NCI-H2171 (cell line): ENCODE results near the gene PGLYRP2.
"Not testable (repeated sequence)": the region's sequence is repeated elsewhere in the genome, so short reads cannot be mapped to it uniquely, and the experiment has no call there.

Experiments
- DNase-seq: peaks from one replicate; lab custom pipeline; 2025; lab: John Stamatoyannopoulos, UW

PGLYRP2 gene, protein sequence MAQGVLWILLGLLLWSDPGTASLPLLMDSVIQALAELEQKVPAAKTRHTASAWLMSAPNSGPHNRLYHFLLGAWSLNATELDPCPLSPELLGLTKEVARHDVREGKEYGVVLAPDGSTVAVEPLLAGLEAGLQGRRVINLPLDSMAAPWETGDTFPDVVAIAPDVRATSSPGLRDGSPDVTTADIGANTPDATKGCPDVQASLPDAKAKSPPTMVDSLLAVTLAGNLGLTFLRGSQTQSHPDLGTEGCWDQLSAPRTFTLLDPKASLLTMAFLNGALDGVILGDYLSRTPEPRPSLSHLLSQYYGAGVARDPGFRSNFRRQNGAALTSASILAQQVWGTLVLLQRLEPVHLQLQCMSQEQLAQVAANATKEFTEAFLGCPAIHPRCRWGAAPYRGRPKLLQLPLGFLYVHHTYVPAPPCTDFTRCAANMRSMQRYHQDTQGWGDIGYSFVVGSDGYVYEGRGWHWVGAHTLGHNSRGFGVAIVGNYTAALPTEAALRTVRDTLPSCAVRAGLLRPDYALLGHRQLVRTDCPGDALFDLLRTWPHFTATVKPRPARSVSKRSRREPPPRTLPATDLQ

DNA sequence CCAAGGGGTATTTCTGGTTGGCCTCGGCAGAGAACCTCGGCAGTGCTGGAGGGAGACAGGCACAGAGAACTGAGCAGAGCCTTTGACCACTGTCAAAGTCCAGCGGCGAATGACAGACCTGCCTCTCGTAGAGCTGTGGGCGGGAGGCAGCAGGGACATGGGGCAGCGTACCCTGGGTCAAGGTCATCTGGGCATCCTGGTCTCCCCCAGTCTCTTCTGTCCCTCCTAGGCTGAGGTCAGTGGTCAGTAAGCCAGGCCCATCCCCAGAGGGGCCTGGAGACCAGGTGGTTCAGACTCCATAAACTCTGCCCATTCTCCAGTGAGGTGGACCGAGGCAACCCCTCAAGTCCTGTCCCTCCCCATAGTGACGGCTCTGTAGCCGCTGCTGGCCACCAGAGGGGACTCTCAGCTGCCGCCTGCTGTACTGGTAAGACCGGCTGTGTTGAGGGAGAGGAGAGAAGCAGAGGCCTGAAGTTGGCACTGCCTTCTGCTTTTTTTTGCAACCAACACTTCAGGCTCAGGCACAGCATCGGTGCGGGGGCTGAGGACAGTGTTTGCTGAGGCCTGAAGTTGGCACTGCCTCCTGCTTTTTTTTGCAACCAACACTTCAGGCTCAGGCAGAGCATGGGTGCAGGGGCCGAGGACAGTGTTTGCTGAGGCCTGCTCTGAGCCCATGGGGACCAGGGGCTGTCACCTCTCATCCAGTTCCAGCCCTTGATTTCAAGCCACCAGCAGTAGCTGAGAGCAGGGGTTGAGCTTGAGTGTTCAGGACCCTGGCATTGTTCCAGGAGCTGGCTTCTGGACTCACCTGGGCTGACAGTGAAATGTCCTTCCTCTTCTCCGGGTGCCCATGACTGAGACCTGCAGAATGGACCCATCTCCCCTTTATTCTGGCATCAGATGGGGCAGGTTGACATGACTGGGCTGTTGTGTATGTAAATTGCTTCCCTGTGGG lies at the start of gene PGLYRP2:
Gene PGLYRP2, minus strand, starts transcription at position 111 of the 955 bp plus-strand sequence. CDS start 130 bp downstream, outside the sequence.
- no peak for DNase-seq

- DNase-seq: no peak
Observed at GRCh38 chr19:15527705-15528104, 48.4 kb upstream of the PGLYRP2 start.

DNA sequence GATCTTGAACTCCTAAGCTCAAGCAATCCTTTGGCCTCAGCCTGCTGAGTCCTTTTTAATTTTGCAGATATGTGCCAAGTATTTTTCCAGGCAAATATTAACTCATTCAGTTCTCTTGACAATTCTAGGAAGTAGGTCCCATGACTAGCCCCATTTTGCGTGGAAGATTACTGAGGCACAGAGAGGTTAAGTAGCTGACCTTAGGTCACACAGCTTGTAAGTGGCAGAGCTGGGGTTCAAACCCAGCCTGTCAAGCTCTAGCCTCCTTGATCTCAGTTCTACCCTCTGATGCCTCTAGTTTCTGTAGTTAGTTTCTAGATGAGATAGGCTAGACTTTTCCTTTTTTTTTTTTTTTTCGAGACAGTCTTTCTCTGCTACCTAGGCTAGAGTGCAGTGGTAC lies 47.1 kb upstream of the PGLYRP2 start:
- DNase-seq: no peak

GRCh38 chr19:15525291-15525690 lies 46.0 kb upstream of the PGLYRP2 start:
- no peak for DNase-seq

DNA sequence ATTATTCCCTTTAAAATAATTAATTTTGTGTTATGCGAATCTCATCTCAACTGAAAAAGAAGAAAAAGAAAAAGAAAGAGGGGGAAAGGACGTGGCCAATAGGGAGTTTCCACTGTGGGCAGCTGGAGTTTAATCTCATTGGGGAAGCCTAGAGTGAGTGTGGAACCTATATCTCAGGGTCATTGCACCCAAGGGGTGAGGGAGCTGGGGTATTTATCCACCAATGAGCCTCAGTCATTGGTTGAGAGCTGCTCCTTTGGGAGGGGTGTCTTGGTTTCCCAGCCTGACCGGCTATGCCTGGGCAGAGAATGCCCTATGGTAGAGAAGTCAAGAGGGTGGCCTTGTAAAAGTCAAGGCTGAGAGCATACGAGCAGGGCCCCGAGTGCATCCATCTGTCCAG lies 45.5 kb upstream of the PGLYRP2 start:
- DNase-seq: no peak

GRCh38 chr19:15519433-15519976 lies 40.2 kb upstream of the PGLYRP2 start:
- no peak for DNase-seq

GRCh38 chr19:15517778-15518177 lies 38.5 kb upstream of the PGLYRP2 start:
- no peak for DNase-seq

- DNase-seq: no peak
Observed at GRCh38 chr19:15516363-15516762, 37.1 kb upstream of the PGLYRP2 start.

DNA sequence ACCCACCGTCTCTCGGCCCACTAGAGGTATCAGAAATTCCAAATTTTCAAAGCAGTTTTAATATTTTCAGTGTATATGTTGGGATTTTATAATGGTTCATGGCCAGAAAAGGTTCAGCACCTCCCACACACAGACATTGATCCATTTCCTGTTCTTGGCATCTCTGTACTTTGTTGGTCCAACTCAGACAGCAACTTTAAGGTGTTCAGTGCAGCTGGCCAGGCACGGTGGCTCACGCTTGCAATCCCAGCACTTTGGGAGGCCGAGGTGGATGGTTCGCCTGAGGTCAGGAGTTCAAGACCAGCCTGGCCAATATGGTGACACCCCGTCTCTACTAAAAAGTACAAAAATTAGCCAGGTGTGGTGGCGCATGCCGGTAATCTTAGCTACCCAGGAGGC lies 35.9 kb upstream of the PGLYRP2 start:
- not testable (repeated sequence) for DNase-seq

GRCh38 chr19:15511671-15512424 lies 32.5 kb upstream of the PGLYRP2 start:
- no peak for DNase-seq

- DNase-seq: no peak
Observed at GRCh38 chr19:15508035-15508710, 28.9 kb upstream of the PGLYRP2 start, which contains the start of gene CYP4F22. TSS of gene CYP4F22 (plus strand) at chr19:15508525. CDS start at chr19:15525337, 16,812 bp downstream.

DNA sequence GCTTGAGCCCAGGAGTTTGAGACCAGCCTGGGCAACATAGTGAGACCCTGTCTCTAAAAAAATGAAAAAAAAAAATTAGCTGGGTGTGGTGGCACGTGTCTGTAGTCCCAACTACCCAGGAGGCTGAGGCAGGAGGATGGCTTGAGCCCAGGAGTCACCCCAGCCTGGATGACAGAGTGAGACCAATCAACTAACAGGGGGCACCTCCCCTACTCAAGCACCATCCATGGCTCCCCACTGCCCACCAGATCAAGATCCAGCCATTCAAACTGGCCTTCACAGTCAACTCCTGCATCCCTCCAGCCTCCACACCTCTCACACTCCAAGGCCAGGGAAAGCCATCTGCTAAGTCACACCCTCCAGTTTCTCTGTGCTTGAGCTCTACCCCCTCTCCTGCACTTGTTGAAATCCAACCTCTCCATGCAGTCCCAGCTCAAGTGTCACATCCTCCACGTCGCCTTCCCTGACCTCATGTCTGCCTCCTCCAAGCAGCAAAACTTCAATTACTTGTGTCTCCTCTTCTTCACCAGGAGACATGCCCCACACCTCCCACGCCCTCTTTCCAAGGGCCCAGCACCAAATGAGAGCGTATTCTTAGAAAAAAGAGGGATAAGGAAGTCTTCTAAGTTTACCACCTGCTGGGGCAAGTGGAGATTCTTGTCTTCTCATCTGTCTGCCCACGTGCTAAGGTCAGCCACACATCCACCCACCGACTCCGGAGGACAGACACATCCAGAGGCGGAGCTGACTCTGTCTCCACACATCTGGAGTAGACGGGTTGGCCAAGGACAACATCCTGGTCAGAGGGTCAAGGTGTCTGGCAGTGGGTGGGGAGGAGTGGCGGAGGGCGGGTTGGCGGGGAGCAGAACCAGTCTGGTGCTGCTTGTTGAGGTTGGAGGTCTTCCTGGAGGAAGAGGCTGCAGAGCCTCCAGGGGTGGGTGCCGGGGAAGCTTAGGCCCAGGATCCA lies 28.1 kb upstream of the PGLYRP2 start:
- no peak for DNase-seq

DNA sequence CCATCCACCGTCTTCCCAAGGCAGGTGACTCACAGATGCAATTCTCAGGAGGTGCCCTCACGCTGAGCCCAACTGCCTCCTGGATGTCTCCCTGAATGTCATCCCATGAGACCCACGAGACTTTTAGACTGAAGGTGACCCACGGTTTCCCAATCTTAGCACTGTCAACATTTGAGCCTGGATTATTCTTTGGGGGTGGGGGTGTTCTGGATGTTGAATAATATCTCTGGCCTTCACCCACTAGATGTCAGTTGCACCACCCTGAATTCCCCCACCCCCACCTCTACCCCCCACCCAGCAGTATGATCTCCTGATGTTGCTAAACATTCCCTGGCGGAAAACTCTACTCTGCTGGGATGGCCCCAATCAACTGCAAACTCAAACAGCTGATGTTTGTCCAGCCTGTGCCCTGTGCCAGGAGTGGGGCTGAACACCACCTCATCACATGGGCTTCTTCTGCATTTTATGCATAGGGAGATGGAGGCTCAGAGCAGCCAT lies 26.8 kb upstream of the PGLYRP2 start:
- no peak for DNase-seq

DNA sequence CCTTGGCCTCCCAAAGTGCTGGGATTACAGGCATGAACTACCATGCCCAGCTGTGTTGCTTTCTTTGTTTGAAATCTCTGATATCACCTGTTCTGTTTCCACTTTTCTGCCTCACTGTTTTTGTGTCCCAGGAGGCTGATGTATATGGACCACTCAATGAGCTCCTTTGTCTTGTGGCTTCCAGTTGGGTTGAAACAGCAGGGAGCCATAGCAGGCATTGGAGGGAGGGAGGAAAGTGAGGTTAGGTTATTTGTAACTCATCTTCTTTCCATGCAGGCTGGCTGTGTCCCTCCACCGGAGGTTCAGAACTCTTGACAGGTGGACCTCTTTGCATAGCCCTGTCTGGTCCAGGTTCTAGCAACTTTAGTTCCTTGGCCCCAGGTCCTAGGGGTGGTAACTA lies 23.0 kb upstream of the PGLYRP2 start:
- no peak for DNase-seq

DNA sequence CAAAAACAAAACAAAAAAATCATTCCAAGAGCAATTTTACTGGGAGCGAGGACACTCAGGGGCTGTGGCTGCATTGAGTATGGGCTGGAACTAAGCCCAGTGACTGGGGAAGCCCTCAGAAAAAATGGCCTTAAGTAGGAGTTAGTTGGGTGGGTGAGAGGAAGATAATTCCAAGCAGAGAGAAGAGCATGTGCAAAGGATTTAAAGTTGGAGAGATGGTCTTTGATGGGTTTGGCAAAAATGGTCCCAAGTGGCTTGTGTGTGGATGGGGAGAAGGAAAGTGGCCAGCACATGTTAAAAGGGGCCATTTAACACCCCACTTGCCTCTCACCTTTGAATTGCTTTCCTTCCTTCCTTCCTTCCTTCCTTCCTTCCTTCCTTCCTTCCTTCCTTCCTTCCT lies 22.3 kb upstream of the PGLYRP2 start:
- no peak for DNase-seq

DNA sequence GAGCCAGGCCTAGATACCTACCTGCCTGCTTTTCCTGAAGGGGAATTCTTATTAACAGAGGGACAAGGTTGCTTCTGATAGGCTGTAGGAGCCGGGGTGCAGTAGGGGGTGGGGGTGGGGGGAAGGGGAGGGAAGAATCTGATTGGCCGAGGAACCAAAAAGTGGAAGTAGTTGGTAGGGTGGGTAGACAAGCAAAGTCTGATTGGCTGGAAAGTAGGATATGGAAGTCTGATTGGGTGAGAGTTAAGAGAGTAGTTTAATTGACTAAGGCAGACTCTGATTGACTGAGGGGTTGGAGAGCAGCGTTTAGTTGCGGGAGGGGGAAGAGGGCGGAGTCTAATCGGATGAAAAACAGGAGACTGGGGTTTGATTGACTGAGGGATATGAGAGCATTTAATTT lies 19.6 kb upstream of the PGLYRP2 start:
- DNase-seq: no peak

GRCh38 chr19:15498156-15498858 lies 19.0 kb upstream of the PGLYRP2 start:
- no peak for DNase-seq

DNA sequence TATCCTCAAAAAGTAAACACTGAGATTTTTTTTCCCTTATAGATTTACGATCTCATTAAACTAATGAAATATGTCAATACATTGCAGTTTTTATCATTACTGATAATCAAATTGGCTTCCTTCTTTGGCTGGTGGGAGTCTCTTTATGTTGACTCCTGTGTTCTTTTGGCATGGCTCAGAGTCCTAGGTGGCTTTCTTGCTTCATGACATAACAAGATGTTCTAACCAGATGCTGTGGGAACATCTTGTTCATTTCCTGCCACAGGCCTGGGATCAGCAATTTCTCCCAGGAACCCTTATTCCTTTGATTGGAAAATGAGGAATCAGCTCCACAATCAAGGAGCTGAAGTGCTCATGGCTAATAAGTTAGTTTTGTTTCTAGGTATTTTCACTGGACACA lies 15.8 kb upstream of the PGLYRP2 start:
- DNase-seq: no peak
